GM12873 (cell line): ENCODE data around the gene ZKSCAN3.

Source experiments
- CTCF ChIP-seq: IDR thresholded peaks from 2 replicates; pipeline ENCODE4 v1.5.1; 2012; ENCODE audit warnings: low read depth, mild to moderate bottlenecking, moderate library complexity, low read length, control low read depth; ENCODE audit not compliant: insufficient read depth; ENCODE audit errors: missing control alignments

Gene ZKSCAN3

DNA sequence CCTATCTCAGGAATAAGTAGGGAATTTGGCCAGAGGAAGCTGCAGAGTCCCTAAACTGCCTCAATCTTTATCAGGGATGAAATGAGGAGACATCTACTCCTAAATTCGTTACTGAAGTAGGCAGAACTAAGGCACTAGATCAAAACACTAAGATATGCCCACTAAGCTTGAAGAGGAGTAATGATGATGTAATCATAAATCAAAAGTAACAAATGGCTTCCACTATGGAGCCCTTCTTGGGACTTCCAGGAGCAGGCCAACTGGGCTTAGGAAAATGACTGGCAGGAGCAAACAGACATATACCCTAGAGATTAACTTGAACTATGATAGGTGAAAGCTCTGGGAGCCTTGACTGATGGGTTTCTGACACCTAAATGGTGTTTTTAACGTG, 34.4 kb downstream of the ZKSCAN3 start:
- TF ChIP-seq CTCF, result no peak

- TF ChIP-seq CTCF, result no peak
Measured at GRCh38 chr6:28390688-28391087, 40.9 kb downstream of the ZKSCAN3 start.

DNA sequence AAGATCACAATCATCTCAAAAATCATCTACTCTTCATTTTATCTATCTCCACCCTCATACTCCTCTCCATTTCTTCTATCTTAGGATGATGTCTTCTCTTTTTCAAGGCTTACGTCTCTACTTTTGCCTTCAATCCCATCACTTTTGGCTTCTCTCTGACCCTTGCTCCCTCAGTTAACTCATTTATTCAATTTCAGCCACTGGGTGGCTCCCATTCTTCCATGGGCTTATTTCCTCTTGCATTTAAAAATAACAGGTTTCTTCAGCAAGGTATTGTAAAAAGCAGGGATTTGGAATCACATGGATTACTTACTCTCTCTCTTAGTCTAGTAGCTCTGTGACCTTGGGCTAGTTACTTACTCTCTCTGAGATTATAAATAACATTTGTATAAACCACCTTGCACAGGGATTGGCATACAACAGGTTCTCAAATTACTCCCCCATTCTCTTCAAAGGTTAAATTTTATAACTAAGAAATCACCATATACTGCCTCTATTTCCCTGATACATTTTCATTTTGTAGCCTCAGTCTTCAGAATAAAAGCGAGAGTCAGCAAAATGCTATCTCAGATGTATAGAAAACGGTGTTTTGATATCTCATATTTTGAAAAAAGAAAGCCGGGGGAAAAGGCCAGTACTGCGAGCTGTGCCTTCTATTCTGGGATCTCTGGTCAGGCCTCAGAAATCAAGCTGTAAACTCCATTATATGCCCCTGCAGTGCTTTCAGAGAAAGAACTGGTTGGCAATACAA, 44.3 kb downstream of the ZKSCAN3 start:
- no peak for TF ChIP-seq CTCF

DNA sequence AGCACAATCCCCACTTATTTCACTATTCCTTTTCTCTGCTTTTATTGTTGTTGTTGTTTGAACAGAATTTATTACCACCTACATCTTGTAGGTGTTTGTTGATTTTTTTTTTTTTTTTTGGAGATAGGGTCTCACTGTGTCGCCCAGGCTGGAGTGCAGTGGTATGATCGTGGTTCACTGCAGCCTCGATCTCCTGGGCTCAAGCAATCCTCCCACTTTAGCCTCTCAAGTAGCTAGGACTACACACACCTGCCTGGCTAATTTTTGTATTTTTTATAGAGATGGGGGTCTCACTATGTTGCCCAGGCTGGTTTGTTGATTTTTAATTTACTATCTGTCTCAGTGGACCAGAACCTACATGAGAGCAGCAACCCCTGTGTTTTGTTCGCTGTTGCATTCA, 46.2 kb downstream of the ZKSCAN3 start:
- no peak for TF ChIP-seq CTCF

GRCh38 chr6:28399350-28400121, 49.8 kb downstream of the ZKSCAN3 start, which contains the start of gene ZSCAN12:
TSS of gene ZSCAN12 (minus strand) at chr6:28399747. CDS start at chr6:28398405, 1,342 bp downstream.
- peak; percentile 65 for TF ChIP-seq CTCF

GRCh38 chr6:28400122-28400451, 50.3 kb downstream of the ZKSCAN3 start:
- no peak for TF ChIP-seq CTCF

GRCh38 chr6:28401172-28401571, 51.4 kb downstream of the ZKSCAN3 start:
- TF ChIP-seq CTCF, result no peak
